HG03045 (cell line): ENCODE data around the gene CDH18.
"Not testable (repeated sequence)": the region's sequence is repeated elsewhere in the genome, so short reads cannot be mapped to it uniquely, and the experiment has no call there.

Source experiments
- ATAC-seq: cut with Tn5 transposase; IDR thresholded peaks from one replicate; pipeline ENCODE4 v1.9.1; 2021; ENCODE audit warnings: mild to moderate bottlenecking, moderate library complexity; ENCODE audit not compliant: unreplicated experiment

Gene CDH18

DNA sequence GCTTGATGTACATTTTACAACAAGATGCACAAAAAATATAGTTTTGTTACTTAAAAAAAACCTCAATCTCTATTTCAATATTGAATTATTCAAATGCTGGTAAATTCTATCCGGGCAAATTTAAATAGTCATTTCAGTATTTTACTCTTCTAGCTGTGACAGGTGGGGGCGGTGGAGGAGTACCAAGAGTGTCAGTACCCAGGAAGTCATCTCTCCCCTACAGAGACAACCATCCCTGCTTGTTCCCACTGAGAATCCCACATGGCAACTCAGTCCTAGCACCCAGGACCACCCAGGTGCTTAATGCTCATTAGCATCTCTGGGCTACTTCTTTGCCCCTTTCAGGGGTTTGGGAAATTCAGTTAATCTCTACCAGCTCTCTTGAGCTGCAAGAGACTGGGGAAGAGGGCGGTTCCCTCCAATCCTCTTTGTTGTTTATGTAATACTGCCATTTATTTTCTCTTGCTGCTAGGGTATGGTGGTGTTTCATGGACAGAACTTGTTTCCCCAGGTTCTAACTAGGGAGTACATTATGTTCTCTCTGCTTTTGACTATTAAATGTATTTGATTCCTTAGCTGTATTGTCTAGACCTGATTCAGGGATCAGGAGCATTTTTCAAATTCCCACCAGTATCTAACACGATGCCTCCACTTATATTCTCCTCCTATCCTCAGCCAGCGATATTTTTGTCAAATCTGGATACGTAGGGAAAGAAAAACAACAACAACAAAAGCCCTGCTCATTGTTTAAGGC is 122.5 kb downstream of the CDH18 start:
- ATAC-seq, result no peak

GRCh38 chr5:19862711-19863110 is 125.3 kb downstream of the CDH18 start:
- ATAC-seq, result no peak

GRCh38 chr5:19859020-19859419 is 129.0 kb downstream of the CDH18 start:
- ATAC-seq, result no peak

DNA sequence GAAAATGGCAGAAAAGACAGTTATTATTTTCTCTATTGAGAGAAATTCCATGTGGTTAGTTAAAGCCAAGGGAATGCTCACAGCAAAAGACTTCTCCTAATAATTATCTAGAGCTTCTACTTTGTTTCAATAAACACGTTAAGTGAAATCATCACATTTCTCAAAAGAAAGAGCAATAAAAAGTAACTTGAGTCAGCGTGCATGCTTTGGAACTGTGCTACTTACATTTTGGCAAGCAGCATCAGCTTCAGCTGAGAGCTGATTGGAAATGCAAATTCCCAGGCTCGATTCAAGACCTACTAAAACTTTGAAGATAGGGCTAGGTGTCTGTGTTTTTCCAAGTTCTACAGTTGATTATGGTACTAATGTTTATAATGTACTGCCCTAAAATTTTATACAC is 132.1 kb downstream of the CDH18 start:
- no peak for ATAC-seq

GRCh38 chr5:19855453-19855852 is 132.5 kb downstream of the CDH18 start:
- no peak for ATAC-seq

- no peak for ATAC-seq
These were observed 133.0 kb downstream of the CDH18 start for GRCh38 chr5:19855031-19855430.

DNA sequence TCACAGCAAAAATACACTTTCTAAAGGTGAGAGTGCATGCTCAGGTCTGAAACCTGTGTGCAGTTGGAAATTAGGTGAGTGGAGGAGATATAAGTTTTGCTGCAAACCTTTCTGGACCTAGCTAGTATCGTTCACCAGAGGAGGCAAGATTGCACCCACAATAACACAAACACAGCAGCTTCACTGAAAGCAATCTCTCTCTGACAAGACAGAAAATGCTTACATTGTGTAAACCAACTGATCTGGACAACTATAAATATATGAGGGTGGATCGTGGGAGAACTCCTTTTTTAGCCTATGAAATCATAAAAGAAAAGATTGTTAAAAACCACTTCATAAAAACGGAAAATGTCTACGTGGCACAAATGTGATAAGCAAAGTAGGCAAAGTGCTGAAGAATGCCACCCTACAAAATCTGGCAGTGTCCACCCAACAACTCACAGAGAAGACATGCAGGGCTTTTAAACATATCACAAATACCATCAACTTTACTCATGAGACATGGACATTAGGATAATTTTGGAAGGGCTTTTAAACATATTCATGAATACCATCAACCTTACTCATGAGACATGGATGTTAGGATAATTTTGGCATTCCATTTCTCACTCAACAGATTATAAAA is 134.3 kb downstream of the CDH18 start:
- ATAC-seq, result no peak

- ATAC-seq, result no peak
These were observed 150.3 kb downstream of the CDH18 start for GRCh38 chr5:19837536-19838174.

- ATAC-seq, result no peak
These were observed 152.6 kb downstream of the CDH18 start for GRCh38 chr5:19835442-19835841.

DNA sequence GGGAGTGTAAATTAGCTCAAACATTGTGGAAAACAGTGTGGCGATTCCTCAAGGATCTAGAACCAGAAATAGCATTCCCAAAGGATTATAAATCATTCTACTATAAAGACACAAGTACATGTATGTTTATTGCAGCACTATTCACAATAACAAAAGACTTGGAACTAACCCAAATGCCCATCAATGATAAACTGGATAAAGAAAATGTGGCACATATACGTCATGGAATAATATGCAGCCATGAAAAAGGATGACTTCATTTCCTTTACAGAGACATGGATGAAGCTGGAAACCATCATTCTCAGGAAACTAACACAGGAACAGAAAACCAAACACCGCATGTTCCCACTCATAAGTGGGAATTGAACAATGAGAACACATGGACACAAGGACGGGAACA is 175.3 kb downstream of the CDH18 start:
- not testable (repeated sequence) for ATAC-seq

DNA sequence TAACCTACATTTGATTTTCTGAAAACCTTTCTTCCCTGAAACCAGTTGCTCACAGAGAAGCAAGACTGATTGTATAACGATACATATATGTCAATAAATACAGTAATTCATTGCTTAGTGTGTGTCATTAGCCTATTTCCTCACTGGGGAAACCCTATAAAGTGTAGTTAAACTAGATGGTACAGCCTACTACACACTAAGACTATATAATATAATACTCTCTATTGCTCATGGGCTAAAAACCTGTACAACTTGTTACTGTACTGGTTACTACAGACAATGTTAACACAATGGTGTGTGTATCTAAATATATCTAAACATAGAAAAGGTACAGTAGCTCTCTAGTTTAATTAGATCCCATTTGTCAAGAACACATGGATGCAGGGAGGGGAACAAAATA is 181.2 kb downstream of the CDH18 start:
- no peak for ATAC-seq

DNA sequence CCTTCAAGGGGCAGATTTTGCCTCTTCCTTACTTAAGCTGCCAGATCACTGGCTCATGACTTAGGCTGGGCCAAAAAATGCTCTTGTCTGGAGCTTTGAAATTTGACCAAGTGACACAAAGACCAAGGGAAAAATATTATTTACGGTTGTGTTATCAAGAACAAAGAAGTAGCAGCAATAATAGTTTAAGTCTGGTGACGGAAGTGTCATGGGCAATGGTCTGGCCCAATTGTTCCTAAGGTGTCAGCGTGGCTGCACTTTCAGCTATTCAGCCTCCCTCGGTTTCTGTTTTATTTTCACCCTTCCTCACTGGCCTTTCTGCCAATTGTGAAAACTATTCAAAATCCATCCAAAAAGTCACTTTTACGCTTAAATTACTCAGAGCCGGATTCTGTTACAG is 185.3 kb downstream of the CDH18 start:
- ATAC-seq, result no peak

- no peak for ATAC-seq
These were observed 192.8 kb downstream of the CDH18 start for GRCh38 chr5:19795218-19795617.

GRCh38 chr5:19790829-19791466 is 197.1 kb downstream of the CDH18 start:
- no peak for ATAC-seq

- ATAC-seq, result no peak
These were observed 205.4 kb downstream of the CDH18 start for GRCh38 chr5:19782566-19782965.

DNA sequence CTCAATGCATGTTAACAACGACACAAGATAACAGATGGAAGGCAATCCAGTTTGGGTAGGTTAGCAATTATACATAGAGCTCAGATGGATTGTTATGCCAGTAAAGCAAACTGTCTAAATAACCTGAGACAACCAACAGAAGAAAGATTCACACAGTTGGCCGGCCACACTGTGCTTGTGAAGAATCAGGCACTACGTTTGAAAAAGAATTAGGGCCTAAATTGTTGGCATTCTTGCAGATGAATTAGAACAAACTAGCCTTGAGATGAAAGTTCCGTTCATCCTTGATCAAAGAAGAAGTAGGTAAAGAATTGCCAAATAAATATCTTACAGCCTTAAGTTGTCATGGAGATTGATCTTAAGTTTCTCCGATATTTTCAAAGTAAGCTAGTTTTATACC is 210.6 kb downstream of the CDH18 start:
- no peak for ATAC-seq

DNA sequence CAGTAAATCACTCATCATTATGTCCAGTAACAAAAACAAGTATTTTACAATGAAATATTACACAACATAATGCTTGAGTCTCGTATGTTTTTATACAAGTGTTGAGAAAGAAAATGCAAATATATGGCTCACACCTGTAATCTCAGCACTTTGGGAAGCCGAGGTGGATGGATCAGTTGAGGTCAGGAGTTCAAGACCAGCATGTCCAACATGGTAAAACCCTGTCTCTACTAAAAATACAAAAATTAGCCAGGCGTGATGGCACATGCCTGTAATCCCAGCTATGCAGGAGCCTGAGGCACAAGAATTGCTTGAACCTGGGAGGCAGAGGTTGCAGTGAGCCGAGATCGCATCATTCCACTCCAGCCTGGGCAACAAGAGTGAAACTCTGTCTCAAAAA is 211.1 kb downstream of the CDH18 start:
- ATAC-seq, result not testable (repeated sequence)

- no peak for ATAC-seq
These were observed 216.7 kb downstream of the CDH18 start for GRCh38 chr5:19771174-19771835.

GRCh38 chr5:19770396-19770795 is 217.6 kb downstream of the CDH18 start:
- no peak for ATAC-seq

- no peak for ATAC-seq
These were observed 220.0 kb downstream of the CDH18 start for GRCh38 chr5:19767987-19768386.

DNA sequence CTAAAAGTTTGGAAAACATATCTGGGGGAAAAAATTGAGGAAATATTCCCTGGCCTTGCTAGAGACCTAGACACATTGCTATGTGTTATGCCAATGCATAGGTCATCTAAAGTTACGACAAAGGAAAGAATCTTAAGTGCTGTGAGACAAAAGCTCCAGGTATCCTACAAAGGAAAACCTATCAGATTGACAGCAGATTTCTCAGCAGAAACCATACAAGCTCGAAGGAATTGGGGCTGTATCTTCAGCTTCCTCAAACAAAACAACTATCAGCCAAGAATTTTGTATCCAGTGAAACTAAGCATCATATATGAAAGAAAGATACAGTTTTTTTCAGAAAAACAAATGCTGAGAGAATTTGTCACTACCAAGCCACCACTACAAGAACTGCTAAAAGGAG is 234.4 kb downstream of the CDH18 start:
- ATAC-seq, result no peak
